GM18511 (cell line): ENCODE measurements around the gene FMC1.
"Not testable (repeated sequence)": the region's sequence is repeated elsewhere in the genome, so short reads cannot be mapped to it uniquely, and the experiment has no call there.

Source experiments
- ATAC-seq: cut with Tn5 transposase; IDR thresholded peaks from one replicate; pipeline ENCODE4 v1.9.1; 2021; ENCODE audit warnings: mild to moderate bottlenecking, moderate library complexity; ENCODE audit not compliant: unreplicated experiment

The FMC1 gene

DNA sequence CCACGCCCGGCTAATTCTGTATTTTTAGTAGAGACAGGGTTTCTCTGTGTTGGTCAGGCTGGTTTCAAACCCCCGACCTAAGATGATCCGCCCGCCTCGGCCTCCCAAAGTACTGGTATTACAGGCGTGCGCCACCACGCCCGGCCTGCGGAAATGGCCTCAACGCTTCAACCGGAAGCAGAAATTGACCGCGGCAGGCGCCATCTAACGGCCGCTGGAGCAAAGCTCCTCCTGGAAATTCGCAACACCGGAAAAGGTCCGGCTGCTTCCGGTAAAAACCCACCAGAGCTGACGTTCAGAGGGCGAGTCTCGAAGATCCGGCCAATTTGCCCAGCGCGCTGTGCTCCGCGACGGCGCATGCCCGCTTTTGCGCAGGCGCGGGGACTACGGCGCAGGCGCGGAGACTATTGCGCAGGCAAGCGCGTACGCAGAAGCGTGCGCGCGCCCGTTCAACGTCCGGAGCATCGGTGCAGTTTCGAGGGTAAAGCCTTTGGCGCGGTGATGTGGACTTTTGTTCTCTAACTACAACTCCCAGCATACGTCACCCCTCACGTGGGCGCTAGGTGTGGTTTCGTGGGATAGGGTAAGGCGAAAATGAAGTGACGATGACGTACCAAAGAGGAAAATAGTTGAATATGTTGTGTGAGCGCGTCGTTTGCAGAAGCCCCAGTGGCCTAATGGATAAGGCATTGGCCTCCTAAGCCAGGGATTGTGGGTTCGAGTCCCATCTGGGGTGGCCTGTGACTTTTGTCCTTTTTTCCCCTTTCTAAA lies 915 bp upstream of the FMC1 start:
- peak; percentile 83 for ATAC-seq

DNA sequence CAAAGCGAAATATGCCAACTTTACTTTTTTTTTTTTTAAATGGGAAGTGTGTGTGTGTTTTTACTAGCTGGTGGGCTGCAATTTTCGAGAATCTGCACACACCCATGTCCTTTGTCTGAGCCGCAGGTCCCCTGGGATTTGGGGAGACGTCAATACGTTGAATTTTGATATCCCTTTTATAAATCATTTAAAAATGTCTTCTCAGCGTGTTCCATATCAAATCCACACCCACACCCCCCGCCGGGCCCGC lies 404 bp upstream of the FMC1 start:
- no peak for ATAC-seq

DNA sequence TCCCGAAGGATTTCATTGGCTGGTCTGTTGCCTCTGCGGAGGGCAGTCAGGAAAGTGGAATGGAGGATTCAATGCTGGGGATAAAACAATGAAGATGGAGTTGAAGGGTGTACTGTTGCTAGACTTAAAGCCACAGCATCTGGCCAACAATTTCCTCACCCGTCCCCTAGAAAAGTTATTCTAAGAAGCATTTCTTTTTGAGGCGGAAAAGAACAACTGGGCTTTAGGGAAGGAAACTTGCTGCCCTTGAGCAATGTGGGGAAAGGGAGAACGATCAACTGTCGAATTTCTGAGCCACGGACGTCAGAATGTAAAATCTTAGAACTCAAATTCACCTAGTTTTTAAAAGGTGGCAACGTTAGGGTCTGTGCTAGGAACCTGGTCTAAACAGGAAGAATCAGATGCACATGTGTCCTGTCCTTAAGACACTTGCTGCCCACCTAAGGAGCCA lies 664 bp downstream of the FMC1 start:
- ATAC-seq = no peak

DNA sequence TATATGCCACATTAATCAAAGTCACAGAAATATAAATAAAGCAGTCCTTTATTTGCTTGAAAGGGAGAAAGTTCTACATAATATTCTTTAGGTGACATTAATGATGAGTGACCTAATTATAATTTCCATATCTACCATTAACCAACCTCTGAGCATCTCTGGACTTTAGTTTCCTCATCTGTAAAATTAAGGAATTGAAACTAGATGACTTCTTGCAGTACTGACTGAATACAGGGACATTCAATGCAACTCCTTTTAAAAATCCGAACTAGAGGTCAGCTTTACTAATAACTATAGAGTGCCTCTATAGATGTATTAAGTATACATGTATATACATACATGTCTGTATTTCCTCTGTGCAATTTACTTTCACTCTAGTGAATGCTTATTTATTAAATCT lies 3.9 kb downstream of the FMC1 start:
- no peak for ATAC-seq

DNA sequence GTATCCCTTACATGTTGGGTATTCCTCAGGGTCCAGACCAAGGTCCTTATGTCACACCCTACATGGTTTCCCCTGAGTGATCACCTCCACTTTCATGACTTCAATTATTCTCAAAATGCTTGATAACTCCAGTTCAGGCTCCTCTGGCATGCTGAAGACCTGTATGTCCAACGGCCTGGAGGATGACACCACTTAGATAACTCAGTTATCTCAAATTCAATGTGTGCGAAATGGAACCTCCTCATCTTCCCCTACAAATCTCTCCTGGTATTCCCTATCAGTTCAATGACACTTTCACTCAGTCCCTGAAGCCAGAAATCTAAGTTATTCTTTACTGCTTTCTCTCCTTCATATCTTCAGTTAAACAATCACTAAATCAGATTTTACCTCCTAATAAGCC lies 9.9 kb downstream of the FMC1 start:
- ATAC-seq = no peak

DNA sequence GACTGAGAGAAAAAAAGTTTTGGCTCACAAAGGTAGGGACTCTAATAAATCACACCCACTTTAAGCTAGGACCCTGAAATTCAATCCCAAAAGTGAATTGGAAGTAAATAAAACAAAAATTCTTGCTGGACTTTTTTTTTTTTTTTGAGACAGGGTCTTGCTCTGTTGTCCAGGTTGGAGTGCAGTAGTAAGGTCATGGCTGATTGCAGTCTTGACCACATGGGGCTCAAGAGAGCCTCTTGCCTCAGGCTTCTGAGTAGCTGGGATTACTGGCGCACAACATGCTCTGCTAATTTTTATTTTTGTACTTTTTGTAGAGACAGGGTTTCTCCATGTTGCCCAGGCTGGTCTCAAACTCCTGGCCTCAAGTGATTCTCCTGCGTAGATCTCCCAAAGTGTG lies 13.6 kb downstream of the FMC1 start:
- ATAC-seq = no peak

DNA sequence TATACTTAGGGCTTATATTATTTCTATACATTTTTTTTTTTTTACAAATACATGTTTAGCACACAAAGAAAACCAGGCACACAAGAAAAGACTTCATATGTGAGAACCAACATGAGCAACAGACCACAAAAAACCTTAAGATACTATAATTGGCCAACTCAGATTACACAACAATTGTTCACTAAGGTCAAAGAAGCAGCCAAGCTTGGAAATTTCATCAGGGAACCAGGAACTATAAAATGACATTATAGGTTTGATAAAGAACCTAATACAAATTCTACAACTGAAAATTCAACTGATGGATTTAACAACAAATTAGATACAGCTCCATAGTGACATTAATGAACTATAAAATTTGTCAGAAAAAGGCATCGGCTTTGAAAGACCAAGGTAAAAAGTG lies 14.2 kb downstream of the FMC1 start:
- ATAC-seq = no peak

DNA sequence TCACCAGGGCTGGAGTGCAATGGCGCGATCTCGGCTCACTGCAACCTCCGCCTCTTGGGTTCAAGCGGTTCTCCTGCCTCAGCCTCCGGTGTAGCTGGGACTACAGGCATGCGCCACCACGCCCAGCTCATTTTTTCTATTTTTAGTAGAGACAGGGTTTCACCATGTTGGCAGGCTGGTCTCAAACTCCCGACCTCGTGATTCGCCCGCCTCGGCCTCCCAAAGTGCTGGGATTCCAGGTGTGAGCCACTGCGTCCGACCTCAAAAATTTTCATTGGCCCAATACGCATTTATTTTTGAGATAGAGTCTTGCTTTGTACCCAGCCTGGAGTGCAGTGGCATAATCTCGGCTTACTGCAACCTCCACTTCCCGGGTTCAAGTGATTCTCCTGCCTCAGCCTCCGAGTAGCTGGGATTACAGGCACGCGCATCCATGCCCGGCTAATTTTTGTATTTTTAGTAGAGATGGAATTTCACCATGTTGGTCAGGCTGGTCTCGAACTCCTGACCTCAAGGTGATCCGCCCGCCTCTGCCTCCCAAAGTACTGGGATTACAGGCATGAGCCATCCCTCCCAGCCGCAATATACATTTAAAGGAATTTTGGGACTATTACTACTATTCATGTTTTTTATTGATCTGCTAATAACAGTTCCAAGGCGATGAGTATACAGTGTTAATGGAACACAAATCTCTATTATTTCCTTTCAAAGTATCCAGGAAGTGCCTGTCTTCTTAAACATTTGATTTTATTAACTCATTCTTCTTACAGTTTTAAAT lies 16.8 kb downstream of the FMC1 start:
- not testable (repeated sequence) for ATAC-seq

DNA sequence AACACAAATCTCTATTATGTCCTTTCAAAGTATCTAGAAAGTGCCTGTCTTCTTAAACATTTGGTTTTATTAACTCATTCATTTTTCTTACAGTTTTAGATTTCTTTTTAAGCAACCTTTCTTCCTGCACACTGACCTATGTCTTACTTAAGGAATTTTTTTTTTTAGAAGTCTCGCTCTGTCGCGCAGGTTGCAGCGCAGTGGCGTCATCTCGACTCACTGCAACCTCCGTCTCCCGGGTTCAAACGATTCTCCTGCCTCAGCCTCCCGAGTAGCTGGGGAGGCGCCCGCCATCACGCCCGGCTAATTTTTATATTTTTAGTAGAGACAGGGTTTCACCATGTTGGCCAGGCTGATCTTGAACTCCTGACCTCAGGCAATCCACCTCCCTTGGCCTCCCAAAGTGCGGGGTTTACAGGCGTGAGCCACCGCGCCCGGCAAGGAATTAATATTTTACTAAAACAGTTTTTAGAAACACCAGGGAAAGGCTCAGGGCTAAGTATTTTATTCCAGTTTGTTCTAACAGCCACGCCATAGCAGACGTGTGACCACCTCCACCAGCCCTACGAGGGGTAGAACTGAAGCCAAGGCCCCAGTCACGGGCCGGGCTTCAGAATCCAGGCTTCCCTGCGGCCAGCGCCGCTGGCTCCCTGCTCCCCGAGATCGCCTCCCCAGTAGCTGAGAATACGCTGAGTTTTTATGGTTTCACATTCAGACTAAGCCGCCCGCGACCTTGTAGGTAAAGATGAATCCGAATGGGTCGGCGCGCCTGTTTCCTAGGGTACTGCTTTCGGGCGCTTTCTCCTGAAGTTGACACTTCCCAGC lies 17.6 kb downstream of the FMC1 start:
- ATAC-seq = peak; percentile 25

DNA sequence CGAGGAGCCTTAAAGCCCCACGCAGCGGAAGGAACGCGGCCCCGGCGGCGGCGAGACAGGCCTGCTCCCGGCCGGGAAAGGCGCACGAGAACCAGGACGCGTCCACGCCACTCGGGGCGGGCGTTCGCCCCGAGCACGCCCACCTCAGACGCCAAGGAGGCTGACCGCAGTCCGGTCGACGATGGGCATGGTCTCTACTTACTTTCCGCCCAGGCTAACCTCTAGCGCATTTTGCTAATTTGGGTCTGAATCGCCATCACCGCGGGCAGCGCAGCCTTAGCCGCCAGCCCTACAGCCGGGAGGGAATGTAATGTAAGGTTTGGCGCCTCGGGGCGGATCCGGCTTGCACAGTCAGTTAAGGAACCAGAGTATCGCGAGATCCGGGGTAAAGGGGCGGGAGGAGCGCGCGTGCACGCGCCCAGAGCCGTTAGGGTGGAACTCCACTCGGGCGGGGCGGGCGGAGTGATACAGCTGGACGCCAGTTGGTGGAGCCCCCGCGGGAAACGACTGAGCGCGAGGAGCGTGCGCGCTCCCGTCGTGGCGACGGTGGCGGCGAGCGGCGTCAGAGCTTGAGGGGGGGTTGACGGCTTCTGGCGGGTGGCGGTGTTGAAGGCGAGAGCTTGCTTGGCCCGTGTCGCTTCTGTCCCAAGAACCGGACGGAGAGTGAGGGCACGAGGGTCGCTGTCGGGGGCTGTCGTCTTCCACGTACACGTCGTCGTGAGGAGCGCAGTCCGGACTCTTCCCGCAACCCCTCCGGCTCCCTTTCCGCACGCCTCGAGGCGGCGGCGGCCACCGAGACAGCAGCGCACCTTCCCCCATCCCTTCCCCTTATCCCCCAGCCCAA lies 18.5 kb downstream of the FMC1 start, which contains the start of gene LUC7L2:
Gene LUC7L2, plus strand, starts transcription at position 529 of the 844 bp plus-strand sequence. CDS start 368 bp downstream, outside the sequence.
- peak; percentile 71 for ATAC-seq

DNA sequence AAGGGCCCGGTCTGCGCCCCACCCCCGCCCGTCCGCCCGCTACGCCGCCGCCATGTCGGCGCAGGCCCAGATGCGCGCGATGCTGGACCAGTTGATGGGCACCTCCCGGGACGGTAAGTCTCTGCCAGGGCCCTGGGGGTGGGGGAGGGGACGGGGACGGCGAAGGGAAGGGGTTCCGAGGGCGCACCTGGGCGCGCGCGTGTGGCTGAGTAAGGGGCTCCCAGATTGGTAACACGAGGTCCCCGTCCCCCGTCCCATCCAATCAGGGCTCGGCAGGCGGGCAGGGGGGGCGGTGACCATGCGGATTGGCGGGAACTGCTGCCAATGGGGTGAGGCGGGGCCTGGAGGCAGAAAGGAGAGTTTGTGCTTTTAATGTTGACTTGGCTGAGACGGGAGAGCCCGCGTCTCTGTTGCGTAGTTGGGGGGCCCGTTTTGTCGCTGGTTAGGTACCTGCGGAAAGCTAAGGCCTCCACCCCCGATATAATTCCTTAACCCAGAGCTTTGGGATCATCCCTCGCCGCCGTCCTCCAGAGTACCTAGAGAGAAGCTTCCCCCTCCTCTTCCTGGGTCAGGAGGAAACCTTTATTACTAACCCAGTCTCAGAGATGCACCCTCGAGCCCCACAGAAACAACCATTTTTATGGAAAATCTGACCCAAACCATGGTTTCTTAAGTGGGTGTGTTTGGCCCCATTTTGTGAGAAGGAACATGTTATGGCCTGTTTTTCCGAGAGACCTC lies 19.2 kb downstream of the FMC1 start:
- ATAC-seq = peak; percentile 79

DNA sequence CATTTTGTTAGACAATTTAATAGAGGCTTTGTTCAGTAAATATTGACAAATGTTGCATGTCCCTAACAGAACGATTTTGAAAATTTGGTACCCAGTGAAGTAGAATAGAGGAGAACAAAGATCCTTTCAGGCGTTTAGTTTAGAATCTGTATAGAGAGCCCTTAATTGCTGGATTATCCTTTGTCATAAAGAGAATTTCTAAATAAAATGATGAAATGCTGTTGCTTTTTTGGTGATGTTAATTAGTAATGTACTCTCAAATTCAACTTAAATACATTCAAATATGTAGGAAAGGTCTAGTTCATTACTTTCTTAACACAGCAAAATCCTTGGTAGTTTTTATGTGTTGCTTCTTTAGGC lies 19.8 kb downstream of the FMC1 start:
- ATAC-seq = no peak

DNA sequence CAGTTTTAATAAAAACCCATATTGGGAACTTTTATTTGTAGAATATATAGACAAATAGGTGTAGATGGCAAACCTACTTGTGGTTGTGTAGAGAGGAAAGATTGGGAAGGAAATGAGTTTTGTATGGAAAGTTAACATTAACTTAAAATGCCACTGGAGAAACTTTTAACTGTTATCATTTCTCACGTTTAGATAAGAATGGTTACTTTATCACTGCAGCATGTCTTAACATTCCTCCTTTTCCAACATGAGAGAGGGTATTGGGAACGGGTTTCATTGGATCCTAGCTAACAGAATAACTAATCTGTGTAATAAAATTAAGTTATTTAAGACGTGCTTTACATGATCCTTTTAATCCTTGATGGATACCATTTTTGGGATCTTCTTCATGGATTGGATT lies 20.4 kb downstream of the FMC1 start:
- no peak for ATAC-seq

DNA sequence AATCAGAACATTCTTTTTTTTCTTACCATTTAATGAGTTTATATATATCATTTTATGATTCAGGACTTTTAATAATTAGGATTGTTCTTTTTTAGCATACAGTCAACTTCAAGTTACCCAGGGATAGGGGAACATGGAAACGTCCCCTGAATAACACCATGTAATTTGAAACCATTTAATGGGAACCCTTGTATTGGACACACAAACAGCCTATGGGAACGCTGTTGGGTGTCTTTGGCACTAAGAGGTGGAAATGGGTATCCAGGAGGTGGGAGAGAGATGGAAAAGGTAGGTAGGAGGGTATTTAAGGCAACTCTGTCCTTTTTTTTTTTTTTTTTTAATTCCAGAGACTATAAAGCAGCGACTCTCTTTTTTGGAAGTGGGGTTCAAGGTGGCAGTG lies 21.2 kb downstream of the FMC1 start:
- no peak for ATAC-seq

DNA sequence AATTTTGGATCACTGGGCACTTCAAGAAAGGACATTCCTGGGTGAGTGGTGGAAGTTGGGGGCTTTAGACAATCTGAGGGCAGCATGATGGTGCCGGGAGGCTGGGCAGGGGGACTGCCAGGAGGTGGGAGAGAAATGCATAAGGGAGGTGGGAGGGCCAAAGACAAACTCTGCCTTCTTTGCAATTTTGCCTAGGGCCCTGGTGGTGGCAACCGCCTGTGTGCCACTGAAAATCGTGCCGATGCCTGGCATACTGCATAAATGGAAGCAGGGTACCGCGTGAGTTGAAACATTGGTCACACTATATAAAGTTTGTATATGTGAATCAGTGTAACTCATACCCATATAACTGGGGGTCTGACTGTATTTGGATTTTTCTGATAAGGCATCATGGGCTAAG lies 21.8 kb downstream of the FMC1 start:
- no peak for ATAC-seq

DNA sequence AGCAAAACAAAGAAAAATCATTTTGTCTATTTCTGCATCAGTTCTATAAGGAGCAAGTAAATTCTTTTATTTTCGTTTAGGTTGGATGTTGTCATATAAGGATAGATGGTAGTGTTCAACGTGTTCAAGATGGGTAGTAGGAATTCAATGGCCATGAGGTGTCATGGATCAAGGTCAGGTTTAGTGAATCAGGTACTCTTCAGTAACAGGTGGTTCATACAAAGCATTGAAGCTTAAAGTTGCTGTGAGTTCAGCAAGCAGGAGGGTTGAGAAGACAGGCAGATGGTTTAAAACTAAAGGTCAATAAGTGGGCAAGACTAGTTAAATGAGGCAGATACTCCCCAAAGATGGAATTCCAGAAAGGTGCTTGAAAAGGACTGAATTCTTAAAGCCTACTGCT lies 24.2 kb downstream of the FMC1 start:
- no peak for ATAC-seq

DNA sequence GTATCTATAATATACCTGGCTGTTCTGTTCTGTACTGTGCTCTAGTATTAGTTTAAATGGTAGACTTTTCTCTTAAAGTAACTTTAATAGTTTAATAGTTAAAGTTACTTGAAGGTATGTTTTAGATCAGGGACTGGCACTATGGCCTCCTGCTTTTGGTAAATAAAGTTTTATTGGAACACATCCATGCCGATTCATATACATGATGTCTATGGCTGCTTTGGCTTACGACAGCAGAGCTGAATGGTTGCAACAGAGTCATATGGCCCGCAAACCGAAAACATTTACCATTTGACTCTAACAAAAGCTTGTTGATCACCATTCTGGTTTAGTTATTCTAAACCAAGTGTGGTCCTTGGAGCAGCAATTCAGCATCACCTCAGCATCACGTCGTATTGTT lies 25.3 kb downstream of the FMC1 start:
- no peak for ATAC-seq

DNA sequence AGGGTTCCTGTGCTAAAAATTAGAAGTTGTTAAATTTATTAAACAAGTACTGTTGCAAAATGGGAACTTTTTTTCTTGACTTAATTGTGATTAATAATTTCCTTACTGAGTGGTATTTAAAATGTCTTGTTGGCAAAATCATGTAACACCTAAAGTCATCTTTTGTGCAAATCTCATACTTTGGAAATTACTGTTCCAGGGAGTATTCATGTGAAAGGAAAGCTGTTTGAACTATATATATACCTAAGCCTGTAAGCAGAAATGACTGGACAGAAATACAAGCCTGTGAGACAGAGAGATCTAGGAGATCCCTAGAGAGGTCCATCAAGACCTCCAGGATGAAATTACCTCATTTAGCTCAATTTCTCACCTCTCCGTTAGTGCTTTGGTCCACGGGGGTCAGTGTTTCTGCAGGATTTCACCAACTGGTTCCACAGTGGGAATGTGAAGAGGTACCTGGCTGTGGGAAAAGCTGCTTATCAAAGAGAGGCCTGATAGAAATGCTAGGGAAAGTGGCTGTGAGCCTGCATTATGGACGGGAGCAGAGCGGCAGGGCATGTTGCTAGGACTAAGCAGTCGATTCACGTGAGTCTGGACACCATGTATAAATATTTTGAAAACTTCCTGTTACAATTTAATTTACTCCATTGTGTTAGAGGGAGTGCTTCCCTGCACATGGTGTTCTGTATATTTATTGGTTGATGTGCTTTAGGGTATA lies 26.5 kb downstream of the FMC1 start:
- no peak for ATAC-seq

DNA sequence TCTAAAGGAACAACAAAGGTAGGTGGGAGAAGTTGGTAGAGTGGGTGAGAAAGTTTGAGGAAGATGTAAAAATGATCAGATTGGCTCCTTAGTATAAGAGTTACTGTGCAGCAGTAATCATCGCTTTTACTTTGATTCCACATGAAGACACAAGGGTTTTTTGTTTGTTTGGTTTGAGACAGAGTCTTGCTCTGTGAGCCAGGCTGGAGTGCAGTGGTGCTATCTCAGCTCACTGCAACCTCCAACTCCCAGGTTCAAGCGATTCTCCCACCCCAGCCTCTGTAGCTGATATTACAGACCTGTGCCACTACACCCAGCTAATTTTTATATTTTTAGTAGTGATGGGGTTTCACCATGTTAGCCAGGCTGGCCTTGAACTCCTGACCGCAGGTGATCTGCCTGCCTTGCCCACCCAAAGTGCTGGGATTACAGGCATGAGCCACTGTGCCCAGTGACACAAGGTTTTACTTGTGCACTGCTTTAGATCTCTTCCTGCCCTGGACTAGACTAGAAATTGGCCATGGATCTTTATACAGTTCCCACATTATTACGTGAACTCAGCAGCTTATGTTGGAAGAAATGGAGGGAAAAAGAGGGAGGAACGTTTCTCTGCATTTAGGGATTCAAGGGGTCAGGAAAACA lies 29.3 kb downstream of the FMC1 start:
- ATAC-seq = no peak
